Glutamatergic neuron (in vitro differentiated cells): ENCODE results near the gene UBE2E2. TPM values are rescaled to one million over a fixed set of nuclear protein-coding genes. Genes with fewer than 3 reads are reported as not detected.

Source experiments
- DNase-seq: peaks from one replicate; pipeline ENCODE4 v3.0.0; 2022
- H3K27ac Mint-ChIP-seq: one replicate; pipeline ENCODE4 v1.8.0; 2020; ENCODE audit warnings: mild to moderate bottlenecking, mixed read lengths, inconsistent platforms; ENCODE audit not compliant: unreplicated experiment
- H3K27me3 Mint-ChIP-seq: one replicate; pipeline ENCODE4 v1.8.0; 2020; ENCODE audit warnings: mild to moderate bottlenecking, moderate library complexity, mixed read lengths, inconsistent platforms; ENCODE audit not compliant: unreplicated experiment
- H3K36me3 Mint-ChIP-seq: one replicate; pipeline ENCODE4 v1.8.0; 2020; ENCODE audit warnings: mild to moderate bottlenecking, mixed read lengths, inconsistent platforms; ENCODE audit not compliant: unreplicated experiment
- H3K4me1 Mint-ChIP-seq: one replicate; pipeline ENCODE4 v1.8.0; 2020; ENCODE audit warnings: mild to moderate bottlenecking, low read depth, mixed read lengths, inconsistent platforms; ENCODE audit not compliant: unreplicated experiment
- H3K4me3 Mint-ChIP-seq: one replicate; pipeline ENCODE4 v1.8.0; 2020; ENCODE audit warnings: mild to moderate bottlenecking, mixed read lengths, inconsistent platforms; ENCODE audit not compliant: unreplicated experiment
- H3K9me3 Mint-ChIP-seq: one replicate; pipeline ENCODE4 v1.8.0; 2020; ENCODE audit warnings: mild to moderate bottlenecking, moderate library complexity, mixed read lengths, inconsistent platforms; ENCODE audit not compliant: unreplicated experiment
- CTCF ChIP-seq: fragments of 200-600 bp; sonication (generic); IDR thresholded peaks from one replicate; pipeline ENCODE4 v1.5.0; 2021; ENCODE audit not compliant: partially characterized antibody, unreplicated experiment
- total RNA-seq: library from RNA; stranded (reverse); fragmentation: NEBNext Ultra II Directional; extraction: Animal tissue kit (Norgen Biotek cat#: 25700); gene quantifications from one replicate; pipeline ENCODE4 v1.2.1, GENCODE V29; 2021; ENCODE audit not compliant: unreplicated experiment

UBE2E2 gene
- total RNA-seq, 1 donor from 2014 or later, result 40.6 TPM

GRCh38 chr3:23594894-23595670 lies 392.0 kb downstream of the UBE2E2 start:
- Mint-ChIP-seq H3K27me3 (no peaks in the 10 kb centered on the region), H3K4me1 (peaks cover 18% of the 10 kb centered on the region), H3K9me3 (peaks cover 7% of the 10 kb centered on the region), H3K4me3 (no peak overlapping the region), H3K36me3 (peaks cover 9% of the 10 kb centered on the region), H3K27ac (no peak overlapping the region)
- no peak for TF ChIP-seq CTCF
- DNase-seq, result no peak

- peaks cover 9% of the 10 kb centered on the region for H3K36me3 Mint-ChIP-seq
These were observed 392.7 kb downstream of the UBE2E2 start for GRCh38 chr3:23595851-23596250.

GRCh38 chr3:23600167-23600871 lies 397.2 kb downstream of the UBE2E2 start:
- no peak for DNase-seq
- peaks cover 9% of the 10 kb centered on the region for H3K36me3 Mint-ChIP-seq
- no peak overlapping the region for H3K4me3 Mint-ChIP-seq
- H3K27me3 Mint-ChIP-seq, result no peaks in the 10 kb centered on the region
- peaks cover 2% of the 10 kb centered on the region for H3K4me1 Mint-ChIP-seq
- H3K27ac Mint-ChIP-seq, result no peak overlapping the region
- H3K9me3 Mint-ChIP-seq, result peaks cover 7% of the 10 kb centered on the region
- no peak for TF ChIP-seq CTCF

More at GRCh38 chr3:23595851-23596250, 392.7 kb downstream of the UBE2E2 start:
- Mint-ChIP-seq H3K9me3 (peaks cover 7% of the 10 kb centered on the region), H3K4me1 (peaks cover 13% of the 10 kb centered on the region), H3K4me3 (no peak overlapping the region), H3K27me3 (no peaks in the 10 kb centered on the region), H3K27ac (no peak overlapping the region)
- no peak for TF ChIP-seq CTCF
- no peak for DNase-seq

GRCh38 chr3:23601091-23601822 lies 398.1 kb downstream of the UBE2E2 start:
- H3K27me3 Mint-ChIP-seq, result no peaks in the 10 kb centered on the region
- TF ChIP-seq CTCF, result no peak
- no peak overlapping the region for H3K4me3 Mint-ChIP-seq
- peaks cover 7% of the 10 kb centered on the region for H3K36me3 Mint-ChIP-seq
- H3K4me1 Mint-ChIP-seq, result peaks cover under 1% of the 10 kb centered on the region
- no peak overlapping the region for H3K27ac Mint-ChIP-seq
- no peak for DNase-seq
- peaks cover 5% of the 10 kb centered on the region for H3K9me3 Mint-ChIP-seq

GRCh38 chr3:23602971-23603370 lies 399.8 kb downstream of the UBE2E2 start:
- H3K27ac Mint-ChIP-seq, result no peak overlapping the region
- no peak for TF ChIP-seq CTCF

More at GRCh38 chr3:23602971-23603370, 399.8 kb downstream of the UBE2E2 start:
- no peak for DNase-seq
- Mint-ChIP-seq H3K27me3 (no peaks in the 10 kb centered on the region), H3K9me3 (no peaks in the 10 kb centered on the region), H3K4me1 (peaks cover 2% of the 10 kb centered on the region), H3K4me3 (no peak overlapping the region), H3K36me3 (no peaks in the 10 kb centered on the region)
